MCF 10A (cell line): ENCODE measurements around the gene PKP4. TPM values are rescaled to one million over a fixed set of nuclear protein-coding genes. Genes with fewer than 3 reads are reported as not detected.
"Not testable (repeated sequence)": the region's sequence is repeated elsewhere in the genome, so short reads cannot be mapped to it uniquely, and the experiment has no call there.

Experiments used
- BruUV-seq: library from RNA; stranded (reverse); fragments of 400-500 nt; replicated peaks from 2 replicates; lab custom pipeline; 2021; lab: Mats Ljungman, UMichigan
- CTCF ChIA-PET: fragments of 300-600 bp; sonication (Branson Sonifier 250); formaldehyde crosslinking; extraction: SDS; loops from one replicate; lab custom pipeline; 2021; ENCODE audit warnings: antibody characterized with exemption, inconsistent platforms; lab: Yijun Ruan, JAX
- POLR2A ChIA-PET: fragments of 300-600, 350-650 bp; sonication (Branson Sonifier 250); formaldehyde crosslinking; extraction: SDS; loops from one replicate; lab custom pipeline; 2020; ENCODE audit warnings: antibody characterized with exemption, inconsistent platforms; lab: Yijun Ruan, JAX
- DNase-seq: peaks from one replicate; pipeline ENCODE4 v3.0.0-alpha.2; 2018; ENCODE audit not compliant: unreplicated experiment
- H3K27ac Mint-ChIP-seq: one replicate; pipeline ENCODE4 v1.8.0; 2022; ENCODE audit warnings: mild to moderate bottlenecking, low read depth, mixed read lengths; ENCODE audit not compliant: unreplicated experiment
- H3K27me3 Mint-ChIP-seq: one replicate; pipeline ENCODE4 v1.8.0; 2022; ENCODE audit warnings: mixed read lengths; ENCODE audit not compliant: insufficient read depth, unreplicated experiment
- H3K36me3 Mint-ChIP-seq: one replicate; pipeline ENCODE4 v1.8.0; 2022; ENCODE audit warnings: mild to moderate bottlenecking, moderate library complexity, mixed read lengths; ENCODE audit not compliant: insufficient read depth, unreplicated experiment
- H3K4me1 Mint-ChIP-seq: one replicate; pipeline ENCODE4 v1.8.0; 2022; ENCODE audit warnings: mixed read lengths; ENCODE audit not compliant: insufficient read depth, unreplicated experiment
- H3K4me3 Mint-ChIP-seq: one replicate; pipeline ENCODE4 v1.8.0; 2022; ENCODE audit warnings: mild to moderate bottlenecking, moderate library complexity, mixed read lengths; ENCODE audit not compliant: unreplicated experiment
- H3K9me3 Mint-ChIP-seq: one replicate; pipeline ENCODE4 v1.8.0; 2022; ENCODE audit warnings: mixed read lengths; ENCODE audit not compliant: unreplicated experiment
- CTCF ChIP-seq: fragments of 200-600 bp; IDR thresholded peaks from one replicate; pipeline ENCODE4 v1.8.0; 2022; ENCODE audit warnings: antibody characterized with exemption, mild to moderate bottlenecking; ENCODE audit not compliant: unreplicated experiment
- intact Hi-C: fragments of 100-400 bp; cut with micrococcal nuclease; formaldehyde crosslinking; loops from 2 replicates; pipeline ENCODE4 v1.14.1; 2022
- total RNA-seq: library from RNA; stranded (reverse); gene quantifications from 2 replicates; pipeline ENCODE4 v1.2.3, GENCODE V29; 2022

Gene PKP4
- total RNA-seq, 1 experiment from 2014 or later, result 63.7 TPM

DNA sequence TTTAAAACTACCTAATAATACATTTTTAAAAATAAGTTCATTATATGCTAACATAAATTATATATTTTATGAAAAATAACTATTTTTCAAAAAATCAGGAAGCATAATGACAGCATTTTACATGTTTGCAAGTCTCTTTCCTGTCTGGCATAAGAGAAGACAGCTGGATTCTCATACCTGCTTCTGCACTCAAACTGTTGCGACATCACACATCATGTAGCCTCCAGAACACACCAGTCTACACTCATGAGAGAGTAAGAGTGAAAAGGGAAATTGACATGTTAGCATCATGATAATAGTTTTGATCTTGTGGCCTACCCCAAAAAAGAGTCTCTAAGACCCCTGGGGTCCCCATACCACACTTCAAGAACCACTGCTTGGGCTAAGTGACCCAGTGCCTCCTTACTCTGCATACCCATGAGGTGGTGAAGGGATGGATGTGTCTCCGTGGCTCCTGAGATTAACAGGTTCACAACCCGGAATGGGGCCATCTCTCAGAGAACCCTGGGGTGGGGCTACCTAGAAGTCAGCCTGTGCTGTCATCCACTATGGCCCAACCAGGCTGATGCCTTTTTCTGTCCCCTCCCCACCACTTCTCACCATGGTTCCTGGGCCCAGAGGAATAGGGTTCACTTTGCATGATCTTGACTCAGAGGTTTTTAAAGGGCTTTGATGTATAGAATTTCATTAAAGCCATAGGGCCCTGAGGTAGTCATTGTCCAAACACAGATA is 235.8 kb downstream of the PKP4 start:
- Mint-ChIP-seq H3K9me3 (peaks cover 11% of the 10 kb centered on the region), H3K4me1 (no peaks in the 10 kb centered on the region), H3K27me3 (peaks cover 9% of the 10 kb centered on the region), H3K36me3 (no peaks in the 10 kb centered on the region), H3K27ac (no peak overlapping the region), H3K4me3 (no peak overlapping the region)
- no TSS peak for BruUV-seq
- intact Hi-C loops, result no loop called here
- peak; percentile 23 for DNase-seq
- no peak for TF ChIP-seq CTCF
- POLR2A ChIA-PET, result no interaction called here
- CTCF ChIA-PET, result no interaction called here

- H3K27me3 Mint-ChIP-seq, result peaks cover 11% of the 10 kb centered on the region
Measured at GRCh38 chr2:158693476-158693875, 236.7 kb downstream of the PKP4 start.

DNA sequence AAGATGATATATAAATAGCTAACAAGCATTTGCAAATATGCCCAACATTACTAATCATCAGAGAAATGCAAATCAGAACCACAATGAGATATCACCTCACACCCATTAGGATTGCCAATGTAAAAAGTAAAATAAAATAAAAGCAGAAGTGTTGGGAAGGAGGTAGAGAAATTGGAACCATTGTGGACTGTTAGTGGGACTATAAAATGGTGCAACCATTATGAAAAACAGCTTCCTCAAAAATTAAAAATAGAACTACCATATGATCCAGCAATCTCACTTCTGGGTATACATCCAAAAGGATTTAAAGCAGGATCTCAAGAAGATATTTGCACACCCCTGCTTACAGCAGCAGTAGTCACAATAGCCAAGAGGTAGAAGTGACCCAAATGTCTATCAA is 238.6 kb downstream of the PKP4 start:
- BruUV-seq, result no TSS peak
- TF ChIP-seq CTCF, result no peak
- Mint-ChIP-seq H3K36me3 (no peaks in the 10 kb centered on the region), H3K9me3 (peaks cover 11% of the 10 kb centered on the region), H3K27me3 (peaks cover 11% of the 10 kb centered on the region), H3K27ac (no peak overlapping the region), H3K4me3 (no peak overlapping the region), H3K4me1 (no peaks in the 10 kb centered on the region)
- ChIA-PET POLR2A (no interaction called here), CTCF (interaction anchor here (0.6 kb wide), 1 partner anchor 395 kb away, joined by 3 read pairs; no protein-coding TSS in a partner anchor)
- intact Hi-C loops, result no loop called here
- DNase-seq, result no peak

More at GRCh38 chr2:158693476-158693875, 236.7 kb downstream of the PKP4 start:
- Mint-ChIP-seq H3K9me3 (peaks cover 11% of the 10 kb centered on the region), H3K4me3 (no peak overlapping the region), H3K36me3 (no peaks in the 10 kb centered on the region), H3K4me1 (no peaks in the 10 kb centered on the region), H3K27ac (no peak overlapping the region)
- POLR2A ChIA-PET, result no interaction called here
- CTCF ChIA-PET, result no interaction called here
- no peak for DNase-seq
- no TSS peak for BruUV-seq
- TF ChIP-seq CTCF, result no peak
- intact Hi-C loops, result no loop called here

DNA sequence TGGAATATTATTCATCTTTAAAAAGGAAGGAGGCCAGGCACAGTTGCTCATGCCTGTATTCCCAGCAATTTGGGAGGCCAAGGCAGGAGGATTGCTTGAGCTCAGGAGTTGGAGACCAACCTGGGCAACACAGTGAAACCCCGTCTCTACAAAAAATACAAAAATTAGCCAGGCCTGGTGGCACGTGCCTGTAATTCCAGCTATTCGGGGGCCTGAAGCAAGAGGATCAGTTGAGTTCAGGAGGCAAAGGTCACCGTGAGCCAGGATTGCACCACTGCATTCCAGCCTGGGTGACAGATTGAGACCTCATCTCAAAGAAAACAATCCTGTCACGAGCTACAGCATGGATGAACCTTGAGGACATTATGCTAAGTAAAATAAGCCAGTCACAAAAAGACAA is 239.0 kb downstream of the PKP4 start:
- CTCF ChIA-PET, result interaction anchor here (0.6 kb wide), 1 partner anchor 395 kb away, joined by 3 read pairs; no protein-coding TSS in a partner anchor
- intact Hi-C loops, result not testable (repeated sequence)

More for the DNA sequence above, 239.0 kb downstream of the PKP4 start:
- H3K9me3 Mint-ChIP-seq, result peaks cover 11% of the 10 kb centered on the region
- H3K36me3 Mint-ChIP-seq, H3K4me1 Mint-ChIP-seq, DNase-seq, POLR2A ChIA-PET, BruUV-seq, H3K27ac Mint-ChIP-seq, H3K4me3 Mint-ChIP-seq: not testable (repeated sequence)
- H3K27me3 Mint-ChIP-seq, result peaks cover 11% of the 10 kb centered on the region
